Stimulated activated CD4-positive, alpha-beta T cell treated with anti-CD3 and anti-CD28 coated beads, TNF-alpha, amount 100 ng/mL, for 1 hour (primary cell): ENCODE measurements around the gene PARP12.
A peak's percentile ranks its signal among the peaks of the same experiment; 100 is the strongest.
"Not testable (repeated sequence)": the region's sequence is repeated elsewhere in the genome, so short reads cannot be mapped to it uniquely, and the experiment has no call there.

ENCODE experiments used
- DNase-seq, 3 donors: peaks; one replicate each; pipeline ENCODE4 v3.0.0-alpha.2; 2020; ENCODE audit warnings: low read depth in 3 of 3, low spot score in 1 of 3

The PARP12 gene, protein sequence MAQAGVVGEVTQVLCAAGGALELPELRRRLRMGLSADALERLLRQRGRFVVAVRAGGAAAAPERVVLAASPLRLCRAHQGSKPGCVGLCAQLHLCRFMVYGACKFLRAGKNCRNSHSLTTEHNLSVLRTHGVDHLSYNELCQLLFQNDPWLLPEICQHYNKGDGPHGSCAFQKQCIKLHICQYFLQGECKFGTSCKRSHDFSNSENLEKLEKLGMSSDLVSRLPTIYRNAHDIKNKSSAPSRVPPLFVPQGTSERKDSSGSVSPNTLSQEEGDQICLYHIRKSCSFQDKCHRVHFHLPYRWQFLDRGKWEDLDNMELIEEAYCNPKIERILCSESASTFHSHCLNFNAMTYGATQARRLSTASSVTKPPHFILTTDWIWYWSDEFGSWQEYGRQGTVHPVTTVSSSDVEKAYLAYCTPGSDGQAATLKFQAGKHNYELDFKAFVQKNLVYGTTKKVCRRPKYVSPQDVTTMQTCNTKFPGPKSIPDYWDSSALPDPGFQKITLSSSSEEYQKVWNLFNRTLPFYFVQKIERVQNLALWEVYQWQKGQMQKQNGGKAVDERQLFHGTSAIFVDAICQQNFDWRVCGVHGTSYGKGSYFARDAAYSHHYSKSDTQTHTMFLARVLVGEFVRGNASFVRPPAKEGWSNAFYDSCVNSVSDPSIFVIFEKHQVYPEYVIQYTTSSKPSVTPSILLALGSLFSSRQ

GRCh38 chr7:140062528-140063299, at the start of gene PARP12:
Gene PARP12, minus strand, starts transcription at chr7:140062951. Its CDS starts 104 bp downstream, at chr7:140062847.
- peak; percentile 54 to 74 (median 69) for DNase-seq

DNA sequence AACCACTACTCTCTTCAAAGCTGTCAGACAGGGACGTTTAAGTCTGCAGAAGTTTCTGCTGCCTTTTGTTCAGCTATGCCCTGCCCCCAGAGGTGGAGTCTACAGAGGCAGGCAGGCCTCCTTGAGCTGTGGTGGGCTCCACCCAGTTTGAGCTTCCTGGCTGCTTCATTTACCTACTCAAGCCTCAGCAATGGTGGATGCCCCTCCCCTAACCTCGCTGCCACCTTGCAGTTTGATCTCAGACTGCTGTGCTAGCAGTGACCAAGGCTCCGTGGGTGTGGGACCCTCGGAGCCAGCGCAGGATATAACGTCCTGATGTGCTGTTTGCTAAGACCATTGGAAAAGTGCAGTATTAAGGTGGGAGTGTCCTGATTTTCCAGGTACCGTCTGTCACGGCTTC, 46.0 kb upstream of the PARP12 start:
- not testable (repeated sequence) for DNase-seq

- no peak for DNase-seq
Observed at GRCh38 chr7:140096459-140096858, 33.7 kb upstream of the PARP12 start.

DNA sequence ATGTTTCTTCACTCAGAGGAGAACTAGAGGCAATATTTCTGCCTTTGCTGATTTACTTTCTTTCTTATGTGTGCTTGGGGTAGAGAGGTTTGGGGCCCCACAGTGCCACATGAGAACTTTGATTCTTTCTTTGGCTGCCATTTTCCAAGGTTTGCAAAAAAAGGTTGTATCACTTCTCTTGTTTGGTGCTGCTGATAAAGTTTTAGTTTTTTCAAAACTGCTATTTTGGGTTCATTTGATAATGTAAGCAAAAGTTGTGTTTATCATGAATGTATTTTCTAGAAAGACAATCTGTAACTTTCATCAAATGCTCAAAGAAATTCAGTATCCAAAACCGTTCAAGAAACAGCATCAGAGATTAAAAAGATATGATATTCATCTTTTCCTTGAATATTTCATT, 30.6 kb upstream of the PARP12 start:
- DNase-seq: no peak

GRCh38 chr7:140085447-140085846, 22.7 kb upstream of the PARP12 start:
- DNase-seq: no peak

- no peak for DNase-seq
Observed at GRCh38 chr7:140084972-140085371, 22.2 kb upstream of the PARP12 start.

GRCh38 chr7:140084142-140084655, 21.4 kb upstream of the PARP12 start:
- DNase-seq: no peak

DNA sequence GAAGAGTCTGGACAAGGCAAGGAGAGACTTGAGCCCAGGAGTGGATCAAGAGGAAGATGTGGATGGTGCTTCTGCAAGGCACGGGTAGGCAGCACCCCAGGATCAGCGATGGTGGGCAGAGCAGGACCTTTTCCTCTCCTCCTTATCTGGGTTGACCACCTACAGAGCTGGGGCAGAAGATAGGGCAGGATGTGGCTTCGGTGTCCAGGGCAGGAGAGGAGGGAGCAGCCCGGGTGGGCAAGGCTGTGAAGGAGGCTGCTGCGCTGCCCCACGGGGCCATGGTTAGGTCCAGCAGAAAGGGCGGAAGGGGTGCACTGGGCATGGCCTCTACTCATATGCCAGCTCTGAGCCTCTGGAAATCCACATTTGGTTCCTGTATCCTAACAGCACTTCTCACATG, 20.0 kb upstream of the PARP12 start:
- no peak for DNase-seq

GRCh38 chr7:140081774-140082425, 19.1 kb upstream of the PARP12 start:
- DNase-seq: no peak

DNA sequence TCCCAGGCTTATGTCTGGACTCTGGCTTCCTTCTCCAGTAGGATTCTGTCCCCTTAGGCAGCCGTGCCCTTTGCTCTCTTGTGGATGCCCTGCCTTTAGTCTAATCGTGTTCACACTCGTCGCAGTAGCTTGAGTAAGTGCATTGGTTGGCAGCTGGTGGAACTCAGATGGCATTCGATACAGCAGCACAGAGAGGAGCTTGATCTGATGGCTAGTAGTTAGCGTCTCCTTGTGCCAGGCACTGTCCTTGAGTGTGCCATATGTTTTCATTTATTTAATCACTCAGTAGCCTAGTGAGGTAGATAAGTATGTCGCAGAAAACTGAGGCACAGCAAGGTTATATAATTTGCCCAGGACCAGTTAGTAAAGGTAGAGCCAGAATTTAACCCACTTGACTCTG, 18.2 kb upstream of the PARP12 start:
- DNase-seq: no peak

DNA sequence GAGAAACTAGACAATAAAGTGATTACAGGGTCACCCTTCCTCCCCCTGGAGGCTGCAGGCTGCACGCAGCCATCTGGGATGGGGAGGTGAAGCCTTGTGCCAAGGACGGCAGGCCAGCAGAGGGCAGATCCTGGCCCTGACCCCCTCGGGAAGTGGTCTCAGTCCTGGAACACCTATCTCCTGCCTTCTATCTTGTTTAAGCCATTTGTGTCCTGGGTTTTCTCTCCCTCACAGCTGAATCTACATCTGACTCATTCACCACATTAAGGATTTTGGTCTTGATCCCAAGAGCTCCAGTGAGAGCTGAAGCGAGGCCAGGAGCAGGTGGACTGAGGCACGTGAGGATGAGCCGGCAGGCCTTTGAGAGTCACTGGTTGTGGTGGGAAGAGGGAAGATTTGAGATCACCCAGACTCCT, 16.4 kb upstream of the PARP12 start:
- DNase-seq: no peak

- no peak for DNase-seq
Observed at GRCh38 chr7:140078392-140078791, 15.6 kb upstream of the PARP12 start.

- no peak for DNase-seq
Observed at GRCh38 chr7:140074780-140075179, 12.0 kb upstream of the PARP12 start.

DNA sequence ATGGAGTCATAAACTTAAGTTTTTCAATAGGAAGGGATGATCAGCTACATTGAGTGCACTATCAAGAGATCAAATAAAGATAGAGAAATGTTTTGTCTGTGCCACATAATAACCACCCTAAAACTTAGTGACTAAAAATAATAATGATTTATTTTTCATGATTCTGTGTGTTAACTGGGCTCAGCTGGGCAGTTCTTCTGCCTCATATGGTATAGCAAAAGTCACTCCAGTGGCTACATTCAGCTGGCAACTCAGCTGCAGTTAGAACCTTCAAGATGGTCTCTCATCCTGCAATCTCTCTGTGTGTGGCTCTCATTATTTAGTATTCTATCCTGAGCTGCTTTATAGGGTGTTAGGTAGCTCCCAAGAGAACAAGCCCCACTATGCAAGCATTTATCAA, 7.8 kb upstream of the PARP12 start:
- no peak for DNase-seq

DNA sequence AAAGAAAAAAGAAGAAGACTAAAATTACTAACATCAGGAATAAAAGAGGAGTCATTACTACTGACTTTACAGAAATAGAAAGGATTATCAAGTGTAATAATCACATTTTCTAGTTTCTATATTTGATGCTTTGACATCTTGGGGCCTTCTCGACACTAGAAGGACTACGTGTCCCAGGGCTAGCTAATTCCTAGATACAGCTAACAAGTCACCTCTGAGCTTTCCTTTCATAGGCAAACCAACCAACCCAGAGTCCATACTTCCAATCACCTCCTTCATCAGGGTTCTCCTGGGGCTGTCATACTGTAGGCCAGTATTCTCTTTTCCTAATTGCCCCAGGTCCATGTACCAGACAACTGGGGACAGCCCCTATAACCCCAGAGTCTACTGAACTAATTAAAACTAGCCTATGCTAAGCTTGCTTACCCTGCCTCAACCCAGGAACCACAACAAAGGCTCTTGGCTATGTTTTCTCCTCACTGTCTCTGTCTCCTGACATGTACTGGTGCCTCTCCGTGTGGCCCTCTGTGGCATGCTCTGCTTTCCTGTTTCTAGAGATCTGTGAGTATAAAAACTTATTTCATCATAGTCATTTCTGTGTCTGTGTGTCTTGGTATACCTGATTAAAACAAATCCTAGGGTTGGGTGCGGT, 6.7 kb upstream of the PARP12 start:
- no peak for DNase-seq

GRCh38 chr7:140068033-140068432, 5.3 kb upstream of the PARP12 start:
- no peak for DNase-seq

- no peak for DNase-seq
Observed at GRCh38 chr7:140067052-140067451, 4.3 kb upstream of the PARP12 start.

GRCh38 chr7:140062118-140062527, 628 bp downstream of the PARP12 start:
- peak; percentile 21 to 35 (median 29) for DNase-seq

- DNase-seq: no peak
Observed at GRCh38 chr7:140061607-140061930, 1.2 kb downstream of the PARP12 start.

- no peak for DNase-seq
Observed at GRCh38 chr7:140060788-140061606, 1.8 kb downstream of the PARP12 start.
